OCI-LY1 (cell line): Measurements from ENCODE around the gene TBX15.

Source experiments
- H2AFZ ChIP-seq: fragments of 200-600 bp; sonication (generic), shearing (Covaris generic); 2 replicates; pipeline ENCODE4 v1.6.0; 2014; ENCODE audit warnings: antibody characterized with exemption, mild to moderate bottlenecking, low read length
- H3F3A ChIP-seq: fragments of 200-600 bp; sonication (generic), shearing (Covaris generic); 2 replicates; pipeline ENCODE4 v1.6.0; 2014; ENCODE audit warnings: mild to moderate bottlenecking, antibody characterized with exemption, low read length, moderate library complexity; ENCODE audit not compliant: insufficient read depth
- H3K27ac ChIP-seq: fragments of 200-600 bp; sonication (generic); 2 replicates; pipeline ENCODE4 v1.5.1; 2014; ENCODE audit warnings: low read length, mixed run types, mild to moderate bottlenecking, low read depth; ENCODE audit not compliant: poor library complexity, severe bottlenecking
- H3K27me3 ChIP-seq: fragments of 200-600 bp; sonication (generic); 2 replicates; pipeline ENCODE4 v1.6.0; 2014; ENCODE audit warnings: antibody characterized with exemption, mild to moderate bottlenecking, low read length, moderate library complexity; ENCODE audit not compliant: insufficient read depth
- H3K36me3 ChIP-seq: fragments of 200-600 bp; sonication (generic); 2 replicates; pipeline ENCODE4 v1.6.1; 2014; ENCODE audit warnings: mild to moderate bottlenecking, antibody characterized with exemption, low read length, moderate library complexity, mixed read lengths; ENCODE audit not compliant: insufficient read depth
- H3K4me1 ChIP-seq: fragments of 200-600 bp; sonication (generic); 2 replicates; pipeline ENCODE4 v1.5.1; 2014; ENCODE audit warnings: mild to moderate bottlenecking, low read length, moderate library complexity; ENCODE audit not compliant: insufficient read depth, severe bottlenecking
- H3K4me2 ChIP-seq: fragments of 200-600 bp; sonication (generic), shearing (Covaris generic); 2 replicates; pipeline ENCODE4 v1.6.1; 2014; ENCODE audit warnings: low read length
- H3K4me3 ChIP-seq: fragments of 200-600 bp; sonication (generic); 2 replicates; pipeline ENCODE4 v1.5.1; 2014; ENCODE audit warnings: low read length, low read depth, mild to moderate bottlenecking, mixed read lengths; ENCODE audit not compliant: poor library complexity, severe bottlenecking
- H3K79me2 ChIP-seq: fragments of 200-600 bp; shearing (Covaris generic); 2 replicates; pipeline ENCODE4 v1.6.1; 2016; ENCODE audit warnings: mixed run types, low read length, mixed read lengths; ENCODE audit not compliant: insufficient read depth
- H3K9ac ChIP-seq: fragments of 200-600 bp; sonication (generic), shearing (Covaris generic); 2 replicates; pipeline ENCODE4 v1.6.1; 2014; ENCODE audit warnings: mild to moderate bottlenecking, low read length, mixed read lengths
- H3K9me2 ChIP-seq: fragments of 200-600 bp; sonication (generic), shearing (Covaris generic); 2 replicates; pipeline ENCODE4 v1.6.1; 2014; ENCODE audit warnings: low read depth, mild to moderate bottlenecking, low read length, mixed read lengths
- H3K9me3 ChIP-seq: fragments of 200-600 bp; shearing (Covaris generic); 2 replicates; pipeline ENCODE4 v1.6.1; 2014; ENCODE audit warnings: low read length, mixed read lengths
- H4K20me1 ChIP-seq: fragments of 200-600 bp; sonication (generic), shearing (Covaris generic); 2 replicates; pipeline ENCODE4 v1.6.0; 2016; ENCODE audit warnings: mild to moderate bottlenecking, low read length; ENCODE audit not compliant: insufficient read depth
- EZH2 ChIP-seq: fragments of 200-600 bp; sonication (generic), shearing (Covaris generic); IDR thresholded peaks from 2 replicates; pipeline ENCODE4 v1.8.0; 2017; ENCODE audit warnings: borderline replicate concordance, mixed run types, mild to moderate bottlenecking, antibody characterized with exemption, low read length, moderate library complexity, mixed read lengths
- TF ChIP-seq, protein P1 (sequence below): fragments of 200-600 bp; sonication (generic), shearing (Covaris generic); IDR thresholded peaks from 2 replicates; pipeline ENCODE4 v1.5.1; 2017; ENCODE audit warnings: mild to moderate bottlenecking, antibody characterized with exemption, low read length, moderate library complexity, mixed read lengths

TBX15 gene

GRCh38 chr1:118899340-118899739 is 88.8 kb downstream of the TBX15 start:
- Histone ChIP-seq H2AFZ (no peak overlapping the region), H3K27me3 (no peaks in the 10 kb centered on the region), H3K36me3 (no peaks in the 10 kb centered on the region), H3K79me2 (no peaks in the 10 kb centered on the region), H4K20me1 (no peaks in the 10 kb centered on the region), H3K4me3 (no peak overlapping the region), H3K9me2 (no peaks in the 10 kb centered on the region), H3K9me3 (no peaks in the 10 kb centered on the region), H3F3A (no peaks in the 10 kb centered on the region), H3K27ac (no peak overlapping the region), H3K4me2 (no peak overlapping the region), H3K9ac (no peak overlapping the region), H3K4me1 (no peaks in the 10 kb centered on the region)
- TF ChIP-seq EZH2: no peak
- TF ChIP-seq, protein P1, sequence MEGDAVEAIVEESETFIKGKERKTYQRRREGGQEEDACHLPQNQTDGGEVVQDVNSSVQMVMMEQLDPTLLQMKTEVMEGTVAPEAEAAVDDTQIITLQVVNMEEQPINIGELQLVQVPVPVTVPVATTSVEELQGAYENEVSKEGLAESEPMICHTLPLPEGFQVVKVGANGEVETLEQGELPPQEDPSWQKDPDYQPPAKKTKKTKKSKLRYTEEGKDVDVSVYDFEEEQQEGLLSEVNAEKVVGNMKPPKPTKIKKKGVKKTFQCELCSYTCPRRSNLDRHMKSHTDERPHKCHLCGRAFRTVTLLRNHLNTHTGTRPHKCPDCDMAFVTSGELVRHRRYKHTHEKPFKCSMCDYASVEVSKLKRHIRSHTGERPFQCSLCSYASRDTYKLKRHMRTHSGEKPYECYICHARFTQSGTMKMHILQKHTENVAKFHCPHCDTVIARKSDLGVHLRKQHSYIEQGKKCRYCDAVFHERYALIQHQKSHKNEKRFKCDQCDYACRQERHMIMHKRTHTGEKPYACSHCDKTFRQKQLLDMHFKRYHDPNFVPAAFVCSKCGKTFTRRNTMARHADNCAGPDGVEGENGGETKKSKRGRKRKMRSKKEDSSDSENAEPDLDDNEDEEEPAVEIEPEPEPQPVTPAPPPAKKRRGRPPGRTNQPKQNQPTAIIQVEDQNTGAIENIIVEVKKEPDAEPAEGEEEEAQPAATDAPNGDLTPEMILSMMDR: no peak

DNA sequence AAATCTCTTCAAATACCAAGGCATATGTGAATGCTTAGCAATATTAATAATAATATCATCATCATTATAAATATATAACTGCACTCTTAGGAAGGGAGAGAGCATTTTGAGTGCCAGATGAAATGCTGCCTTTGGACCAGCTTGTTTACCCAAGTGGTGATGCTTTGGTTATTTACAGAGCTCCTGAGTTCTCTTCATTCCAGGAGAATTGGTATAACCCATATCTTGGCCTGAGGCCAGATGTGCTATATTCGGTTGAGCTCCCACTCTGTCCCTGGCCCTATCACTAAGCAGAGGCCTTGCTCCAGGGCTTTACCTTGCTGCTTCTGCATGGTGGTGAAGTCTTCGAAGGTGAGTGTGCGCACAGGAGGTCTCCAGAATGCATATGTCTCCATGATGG is 89.4 kb downstream of the TBX15 start:
- Histone ChIP-seq H3K27ac (no peak overlapping the region), H3K9ac (no peak overlapping the region), H3K4me3 (no peak overlapping the region), H3F3A (no peaks in the 10 kb centered on the region), H3K4me2 (no peak overlapping the region), H4K20me1 (no peaks in the 10 kb centered on the region), H3K36me3 (no peaks in the 10 kb centered on the region), H2AFZ (no peak overlapping the region), H3K79me2 (no peaks in the 10 kb centered on the region), H3K4me1 (no peaks in the 10 kb centered on the region), H3K27me3 (no peaks in the 10 kb centered on the region), H3K9me2 (no peaks in the 10 kb centered on the region), H3K9me3 (no peaks in the 10 kb centered on the region)
- no peak for TF ChIP-seq EZH2
- TF ChIP-seq, protein P1: no peak

- H2AFZ ChIP-seq: no peak overlapping the region
- H3K9me3 ChIP-seq: no peaks in the 10 kb centered on the region
- no peaks in the 10 kb centered on the region for H3F3A ChIP-seq
- H3K9me2 ChIP-seq: no peaks in the 10 kb centered on the region
- no peak overlapping the region for H3K4me2 ChIP-seq
- no peak overlapping the region for H3K4me3 ChIP-seq
- no peaks in the 10 kb centered on the region for H3K79me2 ChIP-seq
- TF ChIP-seq EZH2: no peak
- TF ChIP-seq, protein P1: no peak
- no peak overlapping the region for H3K27ac ChIP-seq
- no peaks in the 10 kb centered on the region for H3K4me1 ChIP-seq
- no peaks in the 10 kb centered on the region for H3K36me3 ChIP-seq
- no peaks in the 10 kb centered on the region for H4K20me1 ChIP-seq
- H3K9ac ChIP-seq: no peak overlapping the region
- H3K27me3 ChIP-seq: no peaks in the 10 kb centered on the region
Observed at GRCh38 chr1:118896416-118896815, 91.7 kb downstream of the TBX15 start.
